AG09309 (cell line): Measurements from ENCODE around the gene SEMA4G.

ENCODE experiments used
- DNase-seq: peaks from one replicate; pipeline ENCODE4 v3.0.0-alpha.2; 2010; ENCODE audit warnings: low read depth
- H3K4me3 ChIP-seq: 2 replicates; pipeline ENCODE4 v1.5.1; 2011; ENCODE audit warnings: mild to moderate bottlenecking, low read depth, low read length, moderate library complexity; ENCODE audit not compliant: control insufficient read depth
- TF ChIP-seq, protein P1 (sequence below): IDR thresholded peaks from 2 replicates; pipeline ENCODE4 v1.5.1; 2011; ENCODE audit warnings: mild to moderate bottlenecking, low read depth, low read length, inconsistent platforms; ENCODE audit not compliant: insufficient read depth, control insufficient read depth; ENCODE audit errors: missing control alignments

The SEMA4G gene

DNA sequence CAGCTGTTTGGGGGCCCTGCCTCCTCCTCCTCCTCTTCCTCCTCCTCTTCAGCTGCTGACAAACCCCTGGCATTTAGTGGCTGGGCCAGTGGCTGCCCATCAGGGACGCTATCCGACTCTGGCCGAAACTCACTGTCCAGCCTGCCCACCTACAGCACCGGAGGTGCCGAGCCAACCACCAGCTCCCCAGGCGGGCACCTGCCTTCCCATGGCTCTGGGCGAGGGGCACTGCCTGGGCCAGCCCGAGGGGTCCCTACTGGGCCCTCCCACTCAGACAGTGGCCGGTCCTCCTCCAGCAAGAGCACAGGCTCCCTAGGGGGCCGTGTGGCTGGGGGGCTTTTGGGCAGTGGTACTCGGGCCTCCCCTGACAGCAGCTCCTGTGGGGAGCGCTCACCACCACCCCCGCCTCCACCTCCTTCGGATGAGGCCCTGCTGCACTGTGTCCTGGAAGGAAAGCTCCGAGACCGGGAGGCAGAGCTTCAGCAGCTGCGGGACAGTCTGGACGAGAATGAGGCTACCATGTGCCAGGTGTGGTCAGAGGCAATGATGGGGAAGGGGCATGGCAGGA lies 34.4 kb downstream of the SEMA4G start:
- H3K4me3 ChIP-seq, result no peak overlapping the region

GRCh38 chr10:101005361-101005760 lies 36.1 kb downstream of the SEMA4G start:
- no peak for DNase-seq
- TF ChIP-seq, protein P1, sequence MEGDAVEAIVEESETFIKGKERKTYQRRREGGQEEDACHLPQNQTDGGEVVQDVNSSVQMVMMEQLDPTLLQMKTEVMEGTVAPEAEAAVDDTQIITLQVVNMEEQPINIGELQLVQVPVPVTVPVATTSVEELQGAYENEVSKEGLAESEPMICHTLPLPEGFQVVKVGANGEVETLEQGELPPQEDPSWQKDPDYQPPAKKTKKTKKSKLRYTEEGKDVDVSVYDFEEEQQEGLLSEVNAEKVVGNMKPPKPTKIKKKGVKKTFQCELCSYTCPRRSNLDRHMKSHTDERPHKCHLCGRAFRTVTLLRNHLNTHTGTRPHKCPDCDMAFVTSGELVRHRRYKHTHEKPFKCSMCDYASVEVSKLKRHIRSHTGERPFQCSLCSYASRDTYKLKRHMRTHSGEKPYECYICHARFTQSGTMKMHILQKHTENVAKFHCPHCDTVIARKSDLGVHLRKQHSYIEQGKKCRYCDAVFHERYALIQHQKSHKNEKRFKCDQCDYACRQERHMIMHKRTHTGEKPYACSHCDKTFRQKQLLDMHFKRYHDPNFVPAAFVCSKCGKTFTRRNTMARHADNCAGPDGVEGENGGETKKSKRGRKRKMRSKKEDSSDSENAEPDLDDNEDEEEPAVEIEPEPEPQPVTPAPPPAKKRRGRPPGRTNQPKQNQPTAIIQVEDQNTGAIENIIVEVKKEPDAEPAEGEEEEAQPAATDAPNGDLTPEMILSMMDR, result no peak
- H3K4me3 ChIP-seq, result no peak overlapping the region

More for the DNA sequence above, 34.4 kb downstream of the SEMA4G start:
- DNase-seq, result no peak
- TF ChIP-seq, protein P1, result no peak

DNA sequence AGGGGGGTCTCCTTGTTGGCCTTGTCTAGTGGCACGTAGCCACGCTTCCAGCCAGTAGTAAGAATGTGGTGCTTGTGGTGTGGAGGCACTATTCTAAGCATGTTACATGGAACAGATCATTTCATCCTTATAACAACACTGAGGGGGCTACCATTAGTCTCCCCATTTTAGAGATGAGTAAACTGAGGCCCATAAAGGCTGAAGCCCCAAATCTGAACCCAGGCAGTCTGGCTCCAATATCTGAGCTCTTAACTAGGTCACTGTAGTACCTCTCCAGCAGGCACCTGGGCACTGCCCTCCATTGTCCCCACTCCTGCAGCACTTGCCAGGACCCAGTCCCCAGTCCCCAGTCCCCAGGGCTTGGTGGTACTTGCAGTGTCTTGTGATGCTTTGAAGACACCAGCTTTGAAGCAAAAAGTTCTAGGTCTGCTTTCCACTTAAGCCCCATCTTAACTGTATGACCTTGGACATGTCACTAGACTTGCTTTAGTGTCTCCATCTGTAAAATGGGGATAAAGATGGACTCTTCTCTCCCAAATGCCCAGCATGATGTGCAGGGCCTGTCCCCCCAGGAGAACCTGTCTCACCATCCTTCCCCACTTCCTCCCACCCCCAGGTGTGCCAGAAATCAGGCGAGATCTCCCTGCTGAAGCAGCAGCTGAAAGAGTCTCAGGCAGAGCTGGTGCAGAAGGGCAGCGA lies 36.7 kb downstream of the SEMA4G start:
- DNase-seq, result no peak
- TF ChIP-seq, protein P1, result no peak
- no peak overlapping the region for H3K4me3 ChIP-seq

DNA sequence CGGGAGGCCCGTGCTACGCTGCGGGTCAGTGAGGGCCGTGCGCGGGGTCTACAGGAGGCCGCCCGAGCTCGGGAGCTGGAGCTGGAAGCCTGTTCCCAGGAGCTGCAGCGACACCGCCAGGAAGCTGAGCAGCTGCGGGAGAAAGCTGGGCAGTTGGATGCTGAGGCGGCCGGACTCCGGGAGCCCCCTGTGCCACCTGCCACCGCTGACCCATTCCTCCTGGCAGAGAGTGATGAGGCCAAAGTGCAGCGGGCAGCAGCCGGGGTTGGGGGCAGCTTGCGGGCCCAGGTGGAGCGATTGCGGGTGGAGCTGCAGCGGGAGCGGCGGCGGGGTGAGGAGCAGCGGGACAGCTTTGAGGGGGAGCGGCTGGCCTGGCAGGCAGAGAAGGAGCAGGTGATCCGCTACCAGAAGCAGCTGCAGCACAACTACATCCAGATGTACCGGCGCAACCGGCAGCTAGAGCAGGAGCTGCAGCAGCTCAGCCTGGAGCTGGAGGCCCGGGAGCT lies 37.3 kb downstream of the SEMA4G start:
- TF ChIP-seq, protein P1, result no peak
- DNase-seq, result no peak
- no peak overlapping the region for H3K4me3 ChIP-seq

- no peak for DNase-seq
- no peak overlapping the region for H3K4me3 ChIP-seq
- TF ChIP-seq, protein P1, result no peak
These were observed 37.9 kb downstream of the SEMA4G start for GRCh38 chr10:101007099-101007711.

GRCh38 chr10:101007915-101008822 lies 38.9 kb downstream of the SEMA4G start:
- DNase-seq, result no peak
- TF ChIP-seq, protein P1, result no peak

More at GRCh38 chr10:101007915-101008822, 38.9 kb downstream of the SEMA4G start:
- H3K4me3 ChIP-seq, result no peak overlapping the region
